ENCODE measurements around the gene TOLLIP.

DNA sequence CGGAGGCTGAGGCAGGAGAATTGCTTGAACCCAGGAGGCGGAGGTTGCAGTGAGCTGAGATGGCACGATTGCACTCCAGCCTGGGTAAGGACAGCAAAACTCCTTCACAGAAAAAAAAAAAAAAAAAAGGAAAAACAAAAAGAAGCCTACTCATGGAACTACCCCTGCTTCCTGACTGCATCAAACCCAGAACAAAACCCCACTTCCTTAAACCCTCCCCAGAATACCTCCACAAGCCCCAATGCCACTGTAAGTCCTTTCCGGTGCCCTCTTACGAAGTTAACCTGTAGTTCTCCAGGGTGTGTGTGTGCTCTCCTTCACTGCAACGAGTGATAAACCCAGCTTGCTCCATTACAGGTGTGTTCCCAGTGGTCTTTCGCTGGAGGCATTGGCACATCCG, 8.6 kb upstream of the TOLLIP start:
- TF ChIP-seq, protein P1, sequence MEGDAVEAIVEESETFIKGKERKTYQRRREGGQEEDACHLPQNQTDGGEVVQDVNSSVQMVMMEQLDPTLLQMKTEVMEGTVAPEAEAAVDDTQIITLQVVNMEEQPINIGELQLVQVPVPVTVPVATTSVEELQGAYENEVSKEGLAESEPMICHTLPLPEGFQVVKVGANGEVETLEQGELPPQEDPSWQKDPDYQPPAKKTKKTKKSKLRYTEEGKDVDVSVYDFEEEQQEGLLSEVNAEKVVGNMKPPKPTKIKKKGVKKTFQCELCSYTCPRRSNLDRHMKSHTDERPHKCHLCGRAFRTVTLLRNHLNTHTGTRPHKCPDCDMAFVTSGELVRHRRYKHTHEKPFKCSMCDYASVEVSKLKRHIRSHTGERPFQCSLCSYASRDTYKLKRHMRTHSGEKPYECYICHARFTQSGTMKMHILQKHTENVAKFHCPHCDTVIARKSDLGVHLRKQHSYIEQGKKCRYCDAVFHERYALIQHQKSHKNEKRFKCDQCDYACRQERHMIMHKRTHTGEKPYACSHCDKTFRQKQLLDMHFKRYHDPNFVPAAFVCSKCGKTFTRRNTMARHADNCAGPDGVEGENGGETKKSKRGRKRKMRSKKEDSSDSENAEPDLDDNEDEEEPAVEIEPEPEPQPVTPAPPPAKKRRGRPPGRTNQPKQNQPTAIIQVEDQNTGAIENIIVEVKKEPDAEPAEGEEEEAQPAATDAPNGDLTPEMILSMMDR (IDR thresholded peaks at IDR 0.05): no peak
- TF ChIP-seq POLR2A (IDR thresholded peaks at IDR 0.05): no peak
